CD4-positive, alpha-beta memory T cell (primary cell): ENCODE data around the gene PLXND1. TPM values are rescaled to one million over a fixed set of nuclear protein-coding genes. Genes with fewer than 3 reads are reported as not detected.
A peak's percentile ranks its signal among the peaks of the same experiment; 100 is the strongest.

Source experiments
- CTCF ChIA-PET: fragments of 350-600 bp; sonication (Branson Sonifier 250); formaldehyde crosslinking; loops from one replicate; lab custom pipeline; 2021; ENCODE audit warnings: inconsistent platforms; ENCODE audit not compliant: partially characterized antibody; lab: Charles Lee
- POLR2A ChIA-PET: fragments of 350-600 bp; sonication (Branson Sonifier 250); formaldehyde crosslinking; loops from one replicate; lab custom pipeline; 2021; ENCODE audit not compliant: partially characterized antibody; lab: Charles Lee
- DNase-seq, 5 donors: peaks; one replicate each; pipeline versions ENCODE4 v3.0.0 to v3.0.0-alpha.2; 2020 to 2022; ENCODE audit warnings: mixed read lengths in 1 of 5
- H3K27ac ChIP-seq: one replicate; pipeline ENCODE4 v1.7.0; 2013; ENCODE audit warnings: low read depth, low read length
- H3K27me3 ChIP-seq: 2 replicates; pipeline ENCODE4 v1.7.0; 2013; ENCODE audit warnings: mild to moderate bottlenecking, low read length, moderate library complexity; ENCODE audit not compliant: insufficient read depth
- H3K36me3 ChIP-seq: 2 replicates; pipeline ENCODE4 v1.7.0; 2013; ENCODE audit warnings: mild to moderate bottlenecking, low read length, moderate library complexity; ENCODE audit not compliant: insufficient read depth
- H3K4me1 ChIP-seq: 2 replicates; pipeline ENCODE4 v1.7.0; 2013; ENCODE audit warnings: mild to moderate bottlenecking, low read length, moderate library complexity; ENCODE audit not compliant: insufficient read depth
- H3K4me3 ChIP-seq, 2 donors: one replicate each; pipeline ENCODE4 v1.7.0; 2013; ENCODE audit warnings: low read length in 2 of 2, mild to moderate bottlenecking in 1 of 2
- H3K9me3 ChIP-seq, 2 donors: one replicate each; pipeline ENCODE4 v1.7.0; 2013; ENCODE audit warnings: low read length in 2 of 2, control low read depth in 1 of 2; ENCODE audit not compliant: control insufficient read depth in 1 of 2
- H3K27ac Mint-ChIP-seq, 7 donors: one replicate each; pipeline ENCODE4 v1.8.0; 2020 to 2021; ENCODE audit warnings: mixed read lengths in 7 of 7, mild to moderate bottlenecking in 6 of 7, inconsistent platforms in 3 of 7, moderate library complexity in 3 of 7
- H3K27me3 Mint-ChIP-seq, 2 donors: one replicate each; pipeline ENCODE4 v1.8.0; 2020 to 2021; ENCODE audit warnings: mixed read lengths in 2 of 2
- H3K36me3 Mint-ChIP-seq, 2 donors: one replicate each; pipeline ENCODE4 v1.8.0; 2020 to 2021; ENCODE audit warnings: mixed read lengths in 2 of 2, inconsistent platforms in 1 of 2, mild to moderate bottlenecking in 1 of 2
- H3K4me1 Mint-ChIP-seq, 4 donors: one replicate each; pipeline ENCODE4 v1.8.0; 2020 to 2021; ENCODE audit warnings: mixed read lengths in 4 of 4, mild to moderate bottlenecking in 1 of 4
- H3K4me3 Mint-ChIP-seq, 8 donors: one replicate each; pipeline ENCODE4 v1.8.0; 2020 to 2021; ENCODE audit warnings: mixed read lengths in 8 of 8, mild to moderate bottlenecking in 7 of 8, moderate library complexity in 6 of 8, inconsistent platforms in 3 of 8
- H3K9me3 Mint-ChIP-seq, 8 donors: one replicate each; pipeline ENCODE4 v1.8.0; 2020 to 2021; ENCODE audit warnings: mixed read lengths in 8 of 8, mild to moderate bottlenecking in 5 of 8, inconsistent platforms in 3 of 8, moderate library complexity in 1 of 8
- intact Hi-C: fragments of 100-400 bp; cut with micrococcal nuclease; formaldehyde crosslinking; loops from one replicate; pipeline ENCODE4 v1.15.1; 2023
- polyA plus RNA-seq, 2 donors: library from polyadenylated mRNA; unstranded; fragments of 300-500 nt; fragmentation: Illumina TruSeq; gene quantifications; one replicate each; pipeline ENCODE4 v1.2.3, GENCODE V29; 2021
- total RNA-seq, 2 experiments: library from RNA; stranded (reverse); gene quantifications; one replicate each; pipeline ENCODE4 v1.2.3, GENCODE V29; 2021

Gene PLXND1
- total and polyA plus RNA-seq, 4 experiments from 2014 or later = 0.03 to 72.5 (median 40.1) TPM

- Mint-ChIP-seq H3K36me3 (peaks cover 2 to 4% of the 10 kb centered on the region in 2 donors), H3K27me3 (no peaks in the 10 kb centered on the region), H3K27ac (peak overlapping the region in 1 of 7 donors; percentile 26), H3K9me3 (no peaks in the 10 kb centered on the region), H3K4me3 (no peak overlapping the region), H3K4me1 (peaks cover 0 to 14% (median 4%) of the 10 kb centered on the region in 4 donors)
- POLR2A ChIA-PET = interaction anchor here (1.0 to 4.4 kb wide), 4 partner anchors 9 to 127 kb away, joined by 3 to 24 read pairs (median 4); partner anchors contain the start of genes IFT122 and MBD4
- no peak overlapping the region for H3K27ac ChIP-seq
- no peak for DNase-seq
- H3K4me3 ChIP-seq = no peak overlapping the region
- H3K36me3 ChIP-seq = no peaks in the 10 kb centered on the region
- intact Hi-C loops = loop anchor here (1.0 kb wide), 1 partner anchor 36 kb away; no protein-coding TSS in a partner anchor
- CTCF ChIA-PET = interaction anchor here (1.0 to 1.9 kb wide), 2 partner anchors 72 to 77 kb away, joined by 3 to 6 read pairs; no protein-coding TSS in a partner anchor
- no peaks in the 10 kb centered on the region for H3K27me3 ChIP-seq
- no peaks in the 10 kb centered on the region for H3K4me1 ChIP-seq
- no peaks in the 10 kb centered on the region for H3K9me3 ChIP-seq
These were observed 39.2 kb downstream of the PLXND1 start for GRCh38 chr3:129567176-129567705.

DNA sequence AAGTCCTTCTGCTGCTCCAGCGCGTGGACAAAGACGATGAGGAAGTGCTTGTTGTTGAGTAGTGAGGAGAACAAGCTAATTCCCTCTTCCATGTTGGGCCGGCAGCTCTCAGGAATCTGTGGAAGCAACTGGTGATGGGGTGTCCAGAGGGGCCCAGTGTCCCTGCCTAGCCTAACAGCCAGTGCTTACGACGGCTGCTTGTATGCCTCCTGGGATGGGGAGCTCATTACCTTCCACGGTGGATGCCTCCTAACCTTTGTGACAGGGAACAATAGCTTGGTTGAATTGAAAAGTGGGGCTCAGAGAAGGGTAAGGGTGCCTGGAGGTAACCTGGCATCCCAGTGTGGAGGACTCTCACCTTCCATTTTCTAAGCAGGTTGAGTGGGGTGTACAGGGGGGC, 40.6 kb downstream of the PLXND1 start:
- Mint-ChIP-seq H3K27me3 (no peaks in the 10 kb centered on the region), H3K36me3 (peaks cover under 1 to 4% of the 10 kb centered on the region in 2 donors), H3K4me3 (no peak overlapping the region), H3K9me3 (no peaks in the 10 kb centered on the region), H3K4me1 (peaks cover 0 to 10% (median 4%) of the 10 kb centered on the region in 4 donors), H3K27ac (peak overlapping the region in 4 of 7 donors; percentile 19 to 74 (median 32))
- H3K36me3 ChIP-seq = no peaks in the 10 kb centered on the region
- H3K27me3 ChIP-seq = no peaks in the 10 kb centered on the region
- ChIA-PET POLR2A (interaction anchor here (0.6 to 4.4 kb wide), 3 partner anchors 11 to 41 kb away, joined by 3 to 24 read pairs (median 5); no protein-coding TSS in a partner anchor), CTCF (interaction anchor here (1.0 to 1.4 kb wide), 2 partner anchors 71 to 76 kb away, joined by 3 read pairs; no protein-coding TSS in a partner anchor)
- no peaks in the 10 kb centered on the region for H3K4me1 ChIP-seq
- no peaks in the 10 kb centered on the region for H3K9me3 ChIP-seq
- no peak overlapping the region for H3K4me3 ChIP-seq
- no peak for DNase-seq
- H3K27ac ChIP-seq = no peak overlapping the region
- intact Hi-C loops = no loop called here

DNA sequence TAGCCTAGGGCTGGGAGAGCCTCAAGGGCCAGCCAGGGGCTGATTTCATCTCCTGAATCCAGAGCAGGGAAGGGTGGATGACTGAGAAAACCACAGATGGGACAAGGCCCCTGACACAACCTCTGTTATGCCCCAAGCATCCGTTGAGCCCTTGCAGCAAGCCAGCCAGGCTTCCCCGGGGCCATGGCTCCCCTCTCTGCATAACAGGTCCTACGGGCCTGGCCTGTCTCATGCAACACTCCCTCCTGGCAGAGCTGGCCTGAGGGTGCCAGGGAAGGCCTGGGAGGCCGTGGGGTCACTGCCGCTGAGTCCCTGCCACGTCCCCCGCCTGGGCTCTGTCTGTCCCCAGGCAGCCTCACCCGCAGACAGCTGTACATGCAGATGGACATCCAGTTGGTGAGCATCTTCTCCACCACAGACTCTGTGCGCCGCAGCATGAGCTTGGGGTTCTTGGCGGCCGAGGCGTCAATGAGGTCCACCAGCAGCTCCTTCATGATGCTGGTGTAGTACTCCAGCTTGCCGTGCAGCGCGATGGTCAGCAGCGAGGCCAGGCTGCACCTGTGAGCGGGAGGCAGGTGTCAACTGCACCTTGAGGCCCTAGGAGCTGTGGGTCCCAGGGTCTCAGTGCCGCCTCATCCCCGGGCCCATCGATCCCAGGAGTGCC, 41.4 kb downstream of the PLXND1 start:
- Mint-ChIP-seq H3K27ac (peak overlapping the region in 2 of 7 donors; percentile 37 to 62), H3K4me3 (no peak overlapping the region), H3K36me3 (peaks cover 4 to 5% of the 10 kb centered on the region in 2 donors), H3K27me3 (peaks cover 0 to 1% of the 10 kb centered on the region in 2 donors), H3K4me1 (peaks cover 2 to 15% (median 6%) of the 10 kb centered on the region in 4 donors), H3K9me3 (no peaks in the 10 kb centered on the region)
- no peak for DNase-seq
- Histone ChIP-seq H3K4me1 (no peaks in the 10 kb centered on the region), H3K27ac (no peak overlapping the region), H3K4me3 (no peak overlapping the region), H3K36me3 (no peaks in the 10 kb centered on the region), H3K27me3 (no peaks in the 10 kb centered on the region), H3K9me3 (no peaks in the 10 kb centered on the region)
- ChIA-PET CTCF (interaction anchor here (1.4 kb wide), 1 partner anchor 75 kb away, joined by 3 read pairs; no protein-coding TSS in a partner anchor), POLR2A (interaction anchor here (4.4 kb wide), 1 partner anchor 11 kb away, joined by 24 read pairs; no protein-coding TSS in a partner anchor)
- intact Hi-C loops = no loop called here

DNA sequence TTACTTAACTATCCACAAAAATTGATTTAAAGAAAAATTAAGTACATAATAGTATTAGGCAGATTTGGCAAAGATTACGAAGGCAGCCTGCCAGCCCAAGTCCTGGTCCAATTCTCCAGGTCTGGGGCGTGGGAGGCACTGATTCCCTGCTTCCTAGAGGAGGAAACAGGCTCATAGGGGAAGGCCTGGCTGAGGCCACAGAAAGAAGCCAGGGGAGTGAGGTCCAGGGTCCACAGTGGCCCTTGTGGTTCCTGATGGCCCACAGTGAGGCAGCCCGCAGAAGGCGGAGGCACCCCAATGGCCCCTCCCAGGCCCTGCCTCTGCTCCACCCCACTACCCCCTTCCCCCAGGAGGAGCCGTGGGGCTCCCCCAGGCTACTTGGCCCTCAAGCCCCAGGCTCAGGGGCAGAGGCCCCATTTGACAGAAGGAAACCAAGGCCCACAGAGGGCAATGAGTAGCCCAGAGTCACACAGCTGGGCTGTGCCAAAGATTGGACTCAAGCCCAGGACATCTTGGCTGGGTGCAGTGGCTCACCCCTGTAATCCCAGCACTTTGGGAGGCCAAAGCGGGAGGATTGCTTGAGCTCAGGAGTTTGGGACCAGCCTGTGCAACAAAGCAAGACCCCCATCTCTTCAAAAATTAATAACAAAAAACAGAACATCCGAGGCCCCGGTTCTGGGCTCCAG, 42.5 kb downstream of the PLXND1 start:
- peaks cover 2 to 14% (median 4%) of the 10 kb centered on the region in 4 donors for H3K4me1 Mint-ChIP-seq
- CTCF ChIA-PET = interaction anchor here (0.8 to 1.4 kb wide), 2 partner anchors 12 to 13 kb away, joined by 3 read pairs; no protein-coding TSS in a partner anchor
- Histone ChIP-seq H3K27me3 (no peaks in the 10 kb centered on the region), H3K27ac (no peak overlapping the region), H3K4me1 (no peaks in the 10 kb centered on the region), H3K9me3 (no peaks in the 10 kb centered on the region), H3K36me3 (no peaks in the 10 kb centered on the region), H3K4me3 (no peak overlapping the region)
- no peaks in the 10 kb centered on the region for H3K9me3 Mint-ChIP-seq
- POLR2A ChIA-PET = interaction anchor here (4.4 kb wide), 1 partner anchor 13 kb away, joined by 24 read pairs; no protein-coding TSS in a partner anchor
- no peak overlapping the region for H3K4me3 Mint-ChIP-seq
- intact Hi-C loops = no loop called here
- H3K36me3 Mint-ChIP-seq = peaks cover 3 to 5% of the 10 kb centered on the region in 2 donors
- DNase-seq = no peak
- peaks cover 0 to 1% of the 10 kb centered on the region in 2 donors for H3K27me3 Mint-ChIP-seq
- H3K27ac Mint-ChIP-seq = peak overlapping the region in 1 of 7 donors; percentile 27

GRCh38 chr3:129563332-129563731, 43.1 kb downstream of the PLXND1 start:
- H3K4me3 Mint-ChIP-seq = no peak overlapping the region
- Histone ChIP-seq H3K27ac (no peak overlapping the region), H3K4me3 (no peak overlapping the region), H3K36me3 (no peaks in the 10 kb centered on the region), H3K27me3 (no peaks in the 10 kb centered on the region), H3K9me3 (no peaks in the 10 kb centered on the region), H3K4me1 (no peaks in the 10 kb centered on the region)
- no peaks in the 10 kb centered on the region for H3K9me3 Mint-ChIP-seq
- no peak for DNase-seq
- ChIA-PET CTCF (interaction anchor here (0.8 to 1.4 kb wide), 2 partner anchors 11 to 14 kb away, joined by 3 read pairs; no protein-coding TSS in a partner anchor), POLR2A (no interaction called here)
- H3K4me1 Mint-ChIP-seq = peaks cover 1 to 11% (median 2%) of the 10 kb centered on the region in 4 donors
- intact Hi-C loops = no loop called here
- peaks cover 3 to 5% of the 10 kb centered on the region in 2 donors for H3K36me3 Mint-ChIP-seq
- H3K27me3 Mint-ChIP-seq = peaks cover 0 to 1% of the 10 kb centered on the region in 2 donors
- H3K27ac Mint-ChIP-seq = no peak overlapping the region

- ChIA-PET CTCF (no interaction called here), POLR2A (no interaction called here)
- H3K4me1 Mint-ChIP-seq = peaks cover 2 to 12% (median 3%) of the 10 kb centered on the region in 4 donors
- Histone ChIP-seq H3K27me3 (no peaks in the 10 kb centered on the region), H3K36me3 (no peaks in the 10 kb centered on the region), H3K4me1 (no peaks in the 10 kb centered on the region), H3K4me3 (no peak overlapping the region), H3K27ac (no peak overlapping the region), H3K9me3 (no peaks in the 10 kb centered on the region)
- intact Hi-C loops = no loop called here
- no peak overlapping the region for H3K4me3 Mint-ChIP-seq
- no peak for DNase-seq
- H3K27ac Mint-ChIP-seq = peak overlapping the region in 1 of 7 donors; percentile 24
- no peaks in the 10 kb centered on the region for H3K9me3 Mint-ChIP-seq
- peaks cover 0 to 1% of the 10 kb centered on the region in 2 donors for H3K27me3 Mint-ChIP-seq
- peaks cover 3 to 5% of the 10 kb centered on the region in 2 donors for H3K36me3 Mint-ChIP-seq
These were observed 43.7 kb downstream of the PLXND1 start for GRCh38 chr3:129562803-129563202.
